ENCODE data around the gene LIG1. TPM values are rescaled to one million over a fixed set of nuclear protein-coding genes. Genes with fewer than 3 reads are reported as not detected.

LIG1 gene
- total and polyA plus RNA-seq, 9 of the 15 experiments (the other 6 are each of a cell fraction or from before 2014, with no cell fraction given): 9.6 to 114 (median 71.1) TPM

GRCh38 chr19:48203222-48203793 is 33.2 kb upstream of the LIG1 start (continued):
- TF ChIP-seq FOS (IDR thresholded peaks at IDR 0.05; ENCODE audit: extremely low read depth, insufficient read length) (no peak), ZNF778 (CRISPR knock-in tag; IDR thresholded peaks at IDR 0.05) (no peak), EHMT2 (IDR thresholded peaks at IDR 0.05) (no peak), CBX3 (IDR thresholded peaks at IDR 0.05; ENCODE audit: borderline replicate concordance in 1 of 2, low read length in 2 of 2) (no peak), TARDBP (IDR thresholded peaks at IDR 0.05) (no peak), ZKSCAN1 (IDR thresholded peaks at IDR 0.05; ENCODE audit: low read depth, low read length) (no peak), TAF9B (IDR thresholded peaks at IDR 0.05; ENCODE audit: partially characterized antibody) (no peak), MBD1 (CRISPR knock-in tag; IDR thresholded peaks at IDR 0.05) (no peak), HEY1 (CRISPR knock-in tag; IDR thresholded peaks at IDR 0.05; ENCODE audit: borderline replicate concordance) (no peak), GABPB2 (CRISPR knock-in tag; conservative IDR thresholded peaks at IDR 0.05) (no peak), NKRF (IDR thresholded peaks at IDR 0.05; ENCODE audit: borderline replicate concordance) (no peak), NR0B1 (IDR thresholded peaks at IDR 0.05; ENCODE audit: partially characterized antibody) (no peak), E2F1 (CRISPR knock-in tag; IDR thresholded peaks at IDR 0.05) (no peak), PCBP1 (IDR thresholded peaks at IDR 0.05; ENCODE audit: low read depth, low read length, poor library complexity, severe bottlenecking) (no peak), ZBTB9 (CRISPR knock-in tag; IDR thresholded peaks at IDR 0.05) (no peak), ZNF174 (CRISPR knock-in tag; IDR thresholded peaks at IDR 0.05) (no peak), TCF7 (IDR thresholded peaks at IDR 0.05; ENCODE audit: borderline replicate concordance) (no peak), TCF7L2 (IDR thresholded peaks at IDR 0.05; ENCODE audit: low read depth, low read length) (no peak), ID3 (CRISPR knock-in tag; IDR thresholded peaks at IDR 0.05) (no peak), ID3 (tag; IDR thresholded peaks at IDR 0.05) (no peak), SMC3 (conservative IDR thresholded peaks at IDR 0.05; ENCODE audit: insufficient read depth, low read depth, low read length) (no peak), DDX20 (tag; IDR thresholded peaks at IDR 0.05; ENCODE audit: low read depth) (no peak)

Data from K562 (cell line).